Left lobe of liver (tissue), 2 donors: Measurements from ENCODE around the gene ASB1. TPM values are rescaled to one million over a fixed set of nuclear protein-coding genes. Genes with fewer than 3 reads are reported as not detected.
"Not testable (repeated sequence)": the region's sequence is repeated elsewhere in the genome, so short reads cannot be mapped to it uniquely, and the experiment has no call there.

ENCODE experiments used
- ATAC-seq: fragments of 200-7000 bp; cut with Tn5 transposase; one replicate; pipeline ENCODE4 v1.9.1; 2020; ENCODE audit warnings: mild to moderate bottlenecking, moderate library complexity
- DNase-seq: peaks from one replicate; pipeline ENCODE4 v3.0.0-alpha.2; 2020; ENCODE audit warnings: low spot score
- total RNA-seq: library from RNA; stranded (reverse); gene quantifications from one replicate; pipeline ENCODE4 v1.2.1, GENCODE V29; 2021
- donor health status: DM: no; HTN: no; CAD: no; lungs with moderate emphysema.
- donor health status: DM: no; HTN: yes; CAD: no.

ASB1 gene
- total RNA-seq, 1 donor from 2014 or later, result 10.0 TPM

- peak; percentile 85 for ATAC-seq
- DNase-seq, result no peak
These were observed 22.9 kb upstream of the ASB1 start for GRCh38 chr2:238403632-238404405.

GRCh38 chr2:238404406-238405216 lies 22.1 kb upstream of the ASB1 start:
- ATAC-seq (peak; percentile 80), DNase-seq (peak; percentile 67)

- ATAC-seq, DNase-seq: not testable (repeated sequence)
These were observed 21.5 kb upstream of the ASB1 start for GRCh38 chr2:238405217-238405555.

GRCh38 chr2:238406221-238406997 lies 20.3 kb upstream of the ASB1 start:
- no peak for ATAC-seq
- DNase-seq, result no peak

- no peak for DNase-seq
- ATAC-seq, result no peak
These were observed 19.8 kb upstream of the ASB1 start for GRCh38 chr2:238406998-238407285.

GRCh38 chr2:238407566-238407965 lies 19.2 kb upstream of the ASB1 start:
- DNase-seq (no peak), ATAC-seq (no peak)

GRCh38 chr2:238408615-238409340 lies 17.9 kb upstream of the ASB1 start:
- no peak for DNase-seq
- ATAC-seq, result no peak

- ATAC-seq (no peak), DNase-seq (no peak)
These were observed 17.2 kb upstream of the ASB1 start for GRCh38 chr2:238409341-238410199.

GRCh38 chr2:238412067-238412767 lies 14.5 kb upstream of the ASB1 start:
- no peak for ATAC-seq
- DNase-seq, result no peak

GRCh38 chr2:238413368-238413767 lies 13.4 kb upstream of the ASB1 start:
- DNase-seq (no peak), ATAC-seq (no peak)

GRCh38 chr2:238415036-238415764 lies 11.5 kb upstream of the ASB1 start:
- no peak for ATAC-seq
- DNase-seq, result no peak

- ATAC-seq, result no peak
- no peak for DNase-seq
These were observed 10.8 kb upstream of the ASB1 start for GRCh38 chr2:238415893-238416292.

GRCh38 chr2:238418196-238418998 lies 8.3 kb upstream of the ASB1 start:
- DNase-seq, result no peak

GRCh38 chr2:238418999-238419546 lies 7.7 kb upstream of the ASB1 start:
- ATAC-seq (no peak), DNase-seq (no peak)

More at GRCh38 chr2:238418196-238418998, 8.3 kb upstream of the ASB1 start:
- ATAC-seq, result no peak

GRCh38 chr2:238420442-238420841 lies 6.3 kb upstream of the ASB1 start:
- DNase-seq (no peak), ATAC-seq (no peak)

GRCh38 chr2:238420878-238421694 lies 5.6 kb upstream of the ASB1 start:
- DNase-seq, result no peak
- no peak for ATAC-seq

GRCh38 chr2:238421695-238422035 lies 5.1 kb upstream of the ASB1 start:
- ATAC-seq (no peak), DNase-seq (no peak)
